Heart right ventricle (tissue), 16 donors: ENCODE data around the gene GALE. TPM values are rescaled to one million over a fixed set of nuclear protein-coding genes. Genes with fewer than 3 reads are reported as not detected.
A peak's percentile ranks its signal among the peaks of the same experiment; 100 is the strongest.
"Not testable (repeated sequence)": the region's sequence is repeated elsewhere in the genome, so short reads cannot be mapped to it uniquely, and the experiment has no call there.

ENCODE experiments used
- ATAC-seq, 8 donors: fragments of 200-7000 bp; cut with Tn5 transposase; one replicate each; pipeline ENCODE4 v1.9.1; 2020; ENCODE audit warnings: mild to moderate bottlenecking in 8 of 8, moderate library complexity in 8 of 8, moderate number of reproducible peaks in 1 of 8
- DNase-seq, 2 donors: peaks; one replicate each; pipeline ENCODE4 v3.0.0-alpha.2; 2020
- H3K27ac ChIP-seq, 10 donors: fragments of 200-600 bp; sonication (generic) in 2 of 10; one replicate each; pipeline versions ENCODE4 v1.5.0 to v1.8.0; 2020 to 2022; ENCODE audit warnings: mild to moderate bottlenecking in 3 of 10
- H3K27me3 ChIP-seq, 7 donors: fragments of 200-600 bp; one replicate each; pipeline ENCODE4 v1.8.0; 2021 to 2022; ENCODE audit warnings: mild to moderate bottlenecking in 2 of 7
- H3K36me3 ChIP-seq, 9 donors: fragments of 200-600 bp; sonication (generic) in 1 of 9; one replicate each; pipeline versions ENCODE4 v1.5.0 to v1.8.0; 2020 to 2022; ENCODE audit warnings: mild to moderate bottlenecking in 2 of 9
- H3K4me1 ChIP-seq, 9 donors: fragments of 200-600 bp; sonication (generic) in 1 of 9; one replicate each; pipeline versions ENCODE4 v1.5.0 to v1.8.0; 2020 to 2022; ENCODE audit warnings: mild to moderate bottlenecking in 4 of 9
- H3K4me3 ChIP-seq, 10 donors: fragments of 200-600 bp; sonication (generic) in 2 of 10; one replicate each; pipeline versions ENCODE4 v1.5.0 to v1.8.0; 2020 to 2022; ENCODE audit warnings: mild to moderate bottlenecking in 7 of 10, moderate library complexity in 2 of 10
- H3K9me3 ChIP-seq, 11 donors: fragments of 200-600 bp in 10 of 11; sonication (generic) in 2 of 11; one replicate each; pipeline versions ENCODE4 v1.5.0 to v1.8.0; 2013 to 2022; ENCODE audit warnings: mild to moderate bottlenecking in 2 of 11, control low read depth in 1 of 11, moderate library complexity in 1 of 11
- WGBS, 2 donors: extraction: QIAGEN DNeasy Blood & Tissue Kit; methylation state at CpG; one replicate each; pipeline ENCODE4 v1.1.7; 2013; ENCODE audit warnings: inconsistent platforms in 1 of 2; 5-methylcytosine and 5-hydroxymethylcytosine counted together
- intact Hi-C, 10 donors: fragments of 100-400 bp; cut with DNase I; formaldehyde crosslinking; loops; one replicate each; pipeline versions ENCODE4 v1.11.1 to v1.14.2; 2022
- polyA plus RNA-seq, 2 donors: library from polyadenylated mRNA; stranded (reverse); fragments of 200-250 nt; gene quantifications; one replicate each; pipeline ENCODE4 v1.2.3, GENCODE V29; 2013
- total RNA-seq, 10 donors: library from RNA; stranded (reverse); fragmentation: NEBNext Ultra II Directional in 3 of 10; extraction: Animal tissue kit (Norgen Biotek cat#: 25700) in 3 of 10; gene quantifications; one replicate each; pipeline versions ENCODE4 v1.2.1 to v1.2.4, GENCODE V29; 2021 to 2023
- TF ChIP-seq, protein P1 (sequence below), 9 donors: fragments of 200-600 bp; sonication (generic) in 2 of 9; IDR thresholded peaks; one replicate each; pipeline versions ENCODE4 v1.5.0 to v1.8.0; 2021 to 2022; ENCODE audit warnings: antibody characterized with exemption in 9 of 9, mild to moderate bottlenecking in 5 of 9, moderate library complexity in 1 of 9
- donor health status: Arrhythmogenic right ventricular cardiomyopathy.
- donor health status: ischemic (EF 13 %, LVEDD 7.1; RV severe dilation, severe dysfunction).
- donor health status: healthy with polysubstance abuse.
- donor health status: DM: no; HTN: yes; CAD: no.
- donor health status: DM: no; HTN: no; CAD: no.
- donor health status: ischemic (EF 25% LVEDD 6.9; RV normal size, moderate dysfunction).
- donor health status: ischemic (EF 25% LVEDD 5.7; RV mildly dilated, moderate dysfunction).
- donor health status: healthy.
- donor health status: DM: yes; HTN: yes; CAD: no.
- donor health status: Ischemic cardiomyopathy.
- donor health status: ischemic (EF 35%, LVEDD 5.7; RV mildly dilated, moderate dysfunction).
- donor health status: nonischemic (EF 11% LVEDD 7.7; RV severe dilation, severe dysfunction).
- donor health status: DM: yes; HTN: yes; CAD: no.
- donor health status: PGD.
- donor health status: ischemic (EF 29% LVEDD 5.4; RV normal size, mild dysfunction).
- donor health status: nonischemic (EF 23%, LVEDD 6.1; RV moderate dilation, normal function).

GALE gene
- total and polyA plus RNA-seq, 12 donors, result 5.3 to 22.2 (median 8.3) TPM

DNA sequence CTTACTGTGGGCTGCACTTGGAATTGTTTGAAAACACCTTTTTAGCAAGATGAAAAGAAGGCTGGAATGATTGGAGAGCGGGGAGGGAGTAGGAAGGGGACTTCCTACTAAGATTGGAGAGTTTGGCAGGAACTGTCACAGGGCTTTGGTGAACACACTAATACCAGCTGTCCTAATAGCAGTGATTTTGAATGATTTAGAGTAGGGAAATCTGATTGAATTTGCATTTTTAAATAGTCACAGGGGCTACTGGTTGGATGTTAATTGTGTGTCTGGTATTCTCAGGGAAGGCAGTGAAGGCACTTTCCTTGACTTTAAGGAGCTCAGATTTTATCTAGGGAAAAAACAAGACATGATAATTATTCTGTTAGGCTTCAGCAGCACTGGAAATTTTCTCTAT lies 27.2 kb upstream of the GALE start:
- ATAC-seq, result no peak
- H3K27me3 ChIP-seq, result no peaks in the 10 kb centered on the region
- TF ChIP-seq, protein P1, sequence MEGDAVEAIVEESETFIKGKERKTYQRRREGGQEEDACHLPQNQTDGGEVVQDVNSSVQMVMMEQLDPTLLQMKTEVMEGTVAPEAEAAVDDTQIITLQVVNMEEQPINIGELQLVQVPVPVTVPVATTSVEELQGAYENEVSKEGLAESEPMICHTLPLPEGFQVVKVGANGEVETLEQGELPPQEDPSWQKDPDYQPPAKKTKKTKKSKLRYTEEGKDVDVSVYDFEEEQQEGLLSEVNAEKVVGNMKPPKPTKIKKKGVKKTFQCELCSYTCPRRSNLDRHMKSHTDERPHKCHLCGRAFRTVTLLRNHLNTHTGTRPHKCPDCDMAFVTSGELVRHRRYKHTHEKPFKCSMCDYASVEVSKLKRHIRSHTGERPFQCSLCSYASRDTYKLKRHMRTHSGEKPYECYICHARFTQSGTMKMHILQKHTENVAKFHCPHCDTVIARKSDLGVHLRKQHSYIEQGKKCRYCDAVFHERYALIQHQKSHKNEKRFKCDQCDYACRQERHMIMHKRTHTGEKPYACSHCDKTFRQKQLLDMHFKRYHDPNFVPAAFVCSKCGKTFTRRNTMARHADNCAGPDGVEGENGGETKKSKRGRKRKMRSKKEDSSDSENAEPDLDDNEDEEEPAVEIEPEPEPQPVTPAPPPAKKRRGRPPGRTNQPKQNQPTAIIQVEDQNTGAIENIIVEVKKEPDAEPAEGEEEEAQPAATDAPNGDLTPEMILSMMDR (IDR thresholded peaks at IDR 0.05), result no peak
- 61 to 78% methylated on average over 1 of the region's 1 CpG for WGBS, 2 donors
- H3K9me3 ChIP-seq, result no peaks in the 10 kb centered on the region
- H3K36me3 ChIP-seq, result no peaks in the 10 kb centered on the region
- no peak for DNase-seq
- H3K4me3 ChIP-seq, result no peak overlapping the region
- intact Hi-C loops, result loop anchor here in 2 of 10 donors (5.0 to 10.0 kb wide), 2 partner anchors 40 to 197 kb away; partner anchors contain the start of gene FUCA1 (in 1 of the 2)
- peaks cover 2 to 22% (median 14%) of the 10 kb centered on the region in 9 donors for H3K4me1 ChIP-seq
- no peak overlapping the region for H3K27ac ChIP-seq

DNA sequence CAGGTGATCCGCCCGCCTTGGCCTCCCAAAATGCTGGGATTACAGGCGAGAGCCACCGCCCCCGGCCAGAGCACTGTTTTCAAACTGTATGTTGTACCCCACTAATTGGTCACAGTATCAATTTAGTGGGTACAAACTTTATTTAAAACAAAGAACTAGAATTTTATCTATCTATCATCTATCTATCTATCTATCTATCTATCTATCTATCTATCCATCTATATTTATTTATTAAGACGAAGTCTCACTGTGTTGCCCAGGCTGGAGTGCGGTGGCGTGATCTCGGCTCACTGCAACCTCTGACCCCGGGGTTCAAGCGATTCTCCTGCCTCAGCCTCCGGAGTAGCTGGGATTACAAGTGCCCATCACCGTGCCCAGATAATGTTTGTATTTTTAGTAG lies 26.0 kb upstream of the GALE start:
- DNase-seq, H3K36me3 ChIP-seq, H3K27me3 ChIP-seq, ATAC-seq, H3K4me3 ChIP-seq, H3K9me3 ChIP-seq, H3K27ac ChIP-seq: not testable (repeated sequence)
- intact Hi-C loops, result loop anchor here in 2 of 10 donors (5.0 to 10.0 kb wide), 2 partner anchors 41 to 198 kb away; partner anchors contain the start of gene FUCA1 (in 1 of the 2)
- H3K4me1 ChIP-seq, result peaks cover 2 to 22% (median 14%) of the 10 kb centered on the region in 9 donors
- WGBS, 2 donors, result 97% methylated on average over 13 of the region's 13 CpGs

DNA sequence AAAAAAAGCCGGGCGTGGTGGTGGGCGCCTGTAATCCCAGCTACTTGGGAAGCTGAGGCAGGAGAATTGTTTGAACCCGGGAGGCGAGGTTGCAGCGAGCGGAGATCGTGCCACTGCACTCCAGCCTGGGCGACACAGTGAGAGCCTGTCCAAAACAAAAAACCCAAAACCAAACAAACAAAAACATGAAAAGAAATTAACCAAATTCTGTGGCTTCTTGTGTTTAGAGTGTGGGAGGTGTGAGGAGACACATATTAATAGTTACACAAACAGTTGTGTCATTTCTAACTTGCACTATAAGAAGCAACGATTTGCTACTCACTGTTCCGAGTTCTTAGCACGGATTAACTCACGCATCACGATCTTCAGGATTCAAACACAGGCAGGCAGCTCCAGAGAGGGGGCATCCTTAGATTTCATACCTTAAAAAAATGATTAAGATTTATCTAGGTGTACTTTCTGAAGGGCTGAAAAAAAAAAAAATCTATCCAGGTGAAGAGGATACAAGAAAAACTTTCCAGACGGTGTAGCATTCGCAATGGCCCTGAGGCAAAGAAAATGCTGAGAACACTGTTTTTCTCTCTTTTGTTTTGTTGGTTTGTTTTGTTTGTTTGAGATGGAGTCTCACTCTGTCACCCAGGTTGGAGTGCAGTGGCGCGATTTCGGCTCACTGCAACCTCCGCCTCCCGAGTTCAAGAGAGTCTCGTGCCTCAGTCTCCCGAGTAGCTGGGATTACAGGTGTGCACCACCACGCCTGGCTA lies 25.4 kb upstream of the GALE start:
- intact Hi-C loops, result loop anchor here in 2 of 10 donors (5.0 to 10.0 kb wide), 2 partner anchors 41 to 199 kb away; partner anchors contain the start of gene FUCA1 (in 1 of the 2)
- H3K27ac ChIP-seq, result peak overlapping the region; percentile 87 to 99 (median 96)

DNA sequence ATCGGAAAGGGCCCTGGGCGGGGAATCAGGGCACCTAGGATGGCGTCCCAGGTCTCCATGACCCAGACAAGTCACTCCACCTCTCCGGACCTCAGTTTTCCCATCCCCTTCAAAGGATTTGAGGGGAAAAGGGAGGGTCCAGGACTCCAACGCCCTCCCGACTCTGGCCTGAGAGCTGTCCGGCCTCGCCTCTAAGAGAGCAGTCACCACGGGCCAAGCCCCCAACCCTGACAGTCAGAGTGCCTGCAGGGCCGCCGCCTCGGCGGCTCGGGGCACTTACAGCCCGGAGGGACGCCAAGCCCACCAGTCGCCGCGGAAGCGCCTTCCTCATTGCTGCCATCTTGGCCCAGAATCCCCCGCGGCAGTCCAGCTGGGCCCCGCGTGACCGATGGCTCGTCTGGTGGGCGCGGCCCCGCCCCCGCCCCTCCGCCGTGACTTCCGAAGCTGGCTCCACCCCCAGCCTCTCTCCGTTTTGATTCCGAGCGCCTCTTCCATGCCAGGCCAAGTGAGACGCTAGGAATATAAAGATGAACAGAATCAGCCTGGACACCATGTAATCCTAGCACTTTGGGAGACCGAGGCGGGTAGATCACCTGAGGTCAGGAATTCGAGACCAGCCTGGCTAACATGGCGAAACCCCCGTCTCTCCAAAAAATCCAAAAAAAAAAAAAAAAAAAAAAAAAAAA lies 24.7 kb upstream of the GALE start, which contains the start of gene HMGCL:
Gene HMGCL (minus strand): TSS at position 354 of the 686 bp plus-strand sequence. CDS start 14 bp downstream, at position 340.
- peak; percentile 98 to 100 (median 99) for ATAC-seq

More for the DNA sequence above, 25.4 kb upstream of the GALE start:
- Histone ChIP-seq H3K4me1 (peaks cover 2 to 22% (median 14%) of the 10 kb centered on the region in 9 donors), H3K36me3 (no peaks in the 10 kb centered on the region), H3K4me3 (peak overlapping the region; percentile 74 to 99 (median 92)), H3K9me3 (no peaks in the 10 kb centered on the region), H3K27me3 (no peaks in the 10 kb centered on the region)
- no peak for DNase-seq
- peak in 2 of 8 donors; percentile 10 to 21 for ATAC-seq
- WGBS, 2 donors, result 69 to 70% methylated on average over 23 to 24 of the region's 24 CpGs
- TF ChIP-seq, protein P1 (IDR thresholded peaks at IDR 0.05), result no peak

More for the DNA sequence above, 24.7 kb upstream of the GALE start, which contains the start of gene HMGCL:
- intact Hi-C loops, result loop anchor here in 2 of 10 donors (5.0 to 10.0 kb wide), 2 partner anchors 42 to 200 kb away; partner anchors contain the start of gene FUCA1 (in 1 of the 2)
- Histone ChIP-seq H3K27me3 (no peaks in the 10 kb centered on the region), H3K27ac (peak within 1 kb of the TSS; percentile 87 to 99 (median 96)), H3K36me3 (peaks cover 0 to 3% (median 0%) of the 10 kb centered on the region in 9 donors), H3K4me1 (peaks cover 2 to 22% (median 14%) of the 10 kb centered on the region in 9 donors), H3K9me3 (no peaks in the 10 kb centered on the region), H3K4me3 (peak within 1 kb of the TSS; percentile 74 to 99 (median 92))
- TF ChIP-seq, protein P1 (IDR thresholded peaks at IDR 0.05), result no peak
- WGBS, 2 donors, result 1% methylated on average over 41 to 42 of the region's 42 CpGs
- DNase-seq, result peak; percentile 90 to 93
